NCI-H526 treated with DMSO at 0.1 percent for 48 hours (cell line): ENCODE results near the gene ZSWIM8.
A peak's percentile ranks its signal among the peaks of the same experiment; 100 is the strongest.

Experiments
- DNase-seq: peaks from one replicate; lab custom pipeline; 2025; lab: John Stamatoyannopoulos, UW

The ZSWIM8 gene

DNA sequence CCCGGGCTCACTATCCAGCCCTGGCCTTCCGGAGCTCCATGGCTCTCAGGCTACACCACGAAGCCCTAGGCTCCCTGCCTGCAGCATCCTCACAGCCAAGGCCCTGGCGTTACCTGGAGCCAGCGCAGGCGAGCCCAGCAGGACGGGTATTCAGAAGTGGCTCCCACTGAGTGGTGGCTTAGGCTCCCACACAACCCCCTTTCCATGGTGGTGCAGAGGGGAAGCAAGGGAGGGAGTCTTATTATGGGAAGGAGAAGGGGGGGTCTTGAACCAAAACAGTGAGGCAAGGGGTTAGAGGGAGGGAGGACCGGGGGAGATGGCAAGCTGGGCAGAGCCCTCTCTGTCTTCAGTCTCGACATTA lies 55.6 kb downstream of the ZSWIM8 start:
- no peak for DNase-seq

DNA sequence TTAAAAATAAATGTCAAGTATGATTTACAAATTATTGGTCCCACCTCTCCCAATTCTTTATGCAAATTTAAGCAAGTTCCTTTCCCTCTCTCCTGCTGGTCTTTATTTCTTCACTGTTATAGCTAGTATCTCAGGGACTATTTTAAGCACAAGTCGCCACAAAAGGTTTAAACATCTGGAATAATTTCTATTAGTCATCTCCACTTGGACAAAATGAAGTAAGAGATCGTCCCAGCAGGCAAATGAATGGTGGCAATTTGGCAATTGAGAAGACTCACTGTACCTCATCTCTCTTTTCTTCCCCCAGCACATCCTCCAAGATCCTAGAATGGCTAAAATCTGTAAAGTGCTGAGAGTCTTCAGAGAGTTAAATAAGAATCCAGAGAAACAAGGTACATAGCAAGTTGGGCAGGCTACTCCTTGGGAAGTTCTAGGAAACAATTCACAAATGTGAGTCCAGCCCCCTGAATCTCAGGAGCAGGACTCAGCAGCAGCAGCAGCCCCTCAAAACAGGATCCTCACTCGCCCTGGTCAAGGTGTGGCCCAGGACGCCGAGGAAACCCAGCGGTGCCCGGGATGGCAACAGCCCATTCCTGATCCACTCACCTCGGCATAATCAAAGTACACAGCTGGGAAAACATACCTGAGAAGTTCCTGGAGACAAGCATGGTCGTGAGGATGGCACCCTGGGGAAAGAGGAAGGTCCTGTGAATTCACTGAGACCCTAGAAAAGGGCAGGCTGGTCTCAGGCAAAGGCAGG lies 56.3 kb downstream of the ZSWIM8 start:
- DNase-seq = no peak

DNA sequence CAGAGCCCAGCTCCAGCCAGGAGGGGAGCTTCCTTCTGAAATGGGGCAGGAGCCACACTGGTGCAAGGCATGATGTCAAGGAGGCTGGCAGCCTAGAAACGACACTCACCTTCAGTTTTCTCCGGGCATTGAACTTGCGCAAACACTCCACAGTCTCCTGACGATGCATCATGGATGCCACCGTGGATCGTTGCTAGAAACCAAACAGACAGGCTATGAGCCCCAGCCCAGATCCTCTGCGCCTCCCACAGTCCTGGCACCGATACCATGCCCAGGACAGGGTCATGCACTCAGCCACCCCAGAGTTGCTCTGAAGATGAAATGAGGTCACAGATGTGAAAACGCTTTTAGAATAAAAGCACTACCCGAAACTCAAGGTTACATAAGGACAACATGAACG lies 56.9 kb downstream of the ZSWIM8 start:
- DNase-seq = no peak

DNA sequence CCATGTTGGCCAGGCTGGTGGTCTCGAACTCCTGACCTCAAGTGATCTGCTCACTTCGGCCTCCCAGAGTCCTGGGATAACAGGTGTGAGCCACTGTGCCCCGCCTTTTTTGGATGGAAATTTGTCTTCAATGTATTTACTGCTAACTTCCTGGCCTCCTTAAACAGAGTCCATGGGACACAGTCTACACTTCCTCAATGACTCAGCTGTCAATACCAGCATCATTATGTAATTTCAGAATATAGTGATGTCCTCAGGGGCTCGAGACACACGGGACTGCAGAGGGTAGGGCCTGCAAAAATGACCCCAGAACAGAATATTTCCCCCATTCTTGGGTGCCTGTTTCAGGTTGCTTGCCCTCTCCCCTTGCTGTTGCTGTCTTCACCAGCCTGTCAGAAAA lies 57.9 kb downstream of the ZSWIM8 start:
- no peak for DNase-seq

DNA sequence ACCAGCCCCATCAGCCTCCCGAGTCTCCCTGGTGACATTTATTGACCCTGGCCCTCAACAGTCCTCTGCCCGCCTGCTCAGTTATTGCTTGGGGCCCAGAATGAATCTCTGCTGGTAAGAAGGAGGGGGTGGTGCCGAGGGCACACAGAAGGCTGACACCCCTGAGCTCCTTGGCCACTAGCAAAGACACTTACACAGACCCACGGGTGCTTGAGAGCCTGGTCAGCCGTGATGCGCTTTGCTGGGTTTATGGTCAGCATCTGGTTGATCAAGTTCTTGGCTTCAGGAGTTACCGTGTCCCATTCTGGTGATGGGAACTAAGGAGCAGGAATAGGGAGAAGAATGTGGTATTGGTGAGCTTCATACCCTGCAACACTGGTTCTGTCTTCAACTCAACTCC lies 61.6 kb downstream of the ZSWIM8 start:
- DNase-seq = no peak

DNA sequence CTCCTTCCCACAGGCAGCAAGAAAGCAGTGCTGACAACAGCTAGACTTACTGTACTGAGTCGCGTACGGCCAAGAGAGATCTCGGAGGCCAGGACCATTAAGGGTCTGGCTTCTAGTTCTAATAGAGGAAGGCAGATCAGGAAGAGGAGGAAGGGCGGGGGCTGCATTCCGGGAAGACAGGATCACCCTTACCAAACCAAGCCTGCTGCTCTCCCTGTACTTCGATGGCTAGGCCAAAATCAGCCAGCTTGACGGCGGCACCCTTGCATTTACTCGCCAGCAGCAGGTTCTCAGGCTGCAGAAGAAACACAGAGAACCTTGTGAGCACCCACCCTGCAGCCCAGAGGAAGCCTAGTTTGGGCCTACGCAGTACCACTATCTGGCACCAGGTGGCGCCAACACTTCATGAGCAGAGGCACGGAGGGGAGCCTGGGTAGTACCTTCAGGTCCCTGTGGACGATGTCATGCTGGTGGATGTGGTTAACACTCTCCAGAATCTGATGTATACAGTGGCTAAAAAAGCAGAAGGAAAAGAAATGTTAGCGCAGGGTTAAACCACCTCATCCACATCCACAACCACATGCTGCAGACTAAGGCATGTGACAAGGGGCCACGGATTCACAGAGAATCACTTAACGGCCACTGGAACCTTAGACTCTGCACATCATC lies 63.5 kb downstream of the ZSWIM8 start:
- peak; percentile 7 for DNase-seq

DNA sequence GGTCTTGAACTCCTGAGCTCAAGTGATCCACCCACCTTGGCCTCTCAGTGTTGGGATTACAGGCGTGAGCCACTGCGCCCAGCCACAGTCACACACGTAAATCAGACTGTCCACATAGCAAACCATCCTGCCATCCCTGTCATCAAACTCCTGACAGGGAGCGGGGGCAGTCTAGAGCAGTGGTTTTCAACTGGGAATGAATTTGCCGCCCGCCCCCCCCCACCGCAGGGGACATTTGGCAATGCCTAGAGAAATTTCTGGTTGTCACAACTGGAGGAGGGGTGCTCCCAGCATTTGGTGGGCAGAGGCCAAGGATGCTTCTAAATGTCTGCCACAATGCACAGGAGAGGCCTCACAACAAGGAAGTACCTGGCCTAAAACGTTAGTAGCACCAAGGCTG lies 64.8 kb downstream of the ZSWIM8 start:
- no peak for DNase-seq

DNA sequence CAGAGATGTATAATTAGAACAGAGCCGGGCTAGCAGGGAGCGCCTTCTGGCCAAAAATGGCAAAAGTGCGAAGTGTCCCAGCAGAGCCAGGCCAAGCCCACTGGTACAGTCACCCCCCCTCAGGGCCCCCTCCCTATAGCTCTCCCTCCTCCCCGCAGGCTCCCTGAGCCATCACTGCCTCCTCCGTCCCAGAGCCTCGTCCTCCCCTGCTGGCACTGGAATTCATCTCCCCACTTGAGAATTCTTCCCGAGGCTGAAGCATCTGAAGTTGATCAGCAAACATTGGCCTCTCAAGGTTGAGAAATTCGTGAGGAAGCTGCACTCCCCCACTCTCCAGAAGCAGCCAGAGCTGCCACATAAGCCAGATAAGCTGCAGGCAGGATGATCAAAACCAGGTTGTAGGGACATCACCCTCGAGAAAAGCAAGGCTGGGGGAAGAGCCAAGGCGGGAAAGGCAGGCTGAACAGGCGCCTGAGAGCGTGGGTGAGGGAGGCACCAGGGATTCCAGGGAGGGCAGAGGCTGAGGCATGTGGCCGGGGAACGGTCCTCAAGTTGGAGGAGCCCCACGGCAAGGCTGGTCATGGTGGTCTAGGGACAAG lies 65.6 kb downstream of the ZSWIM8 start:
- DNase-seq = no peak
